Hepatocyte (in vitro differentiated cells): Measurements from ENCODE around the gene PDE4D.

ENCODE experiments used
- EZH2 ChIP-seq: fragments of 200-600 bp; sonication (generic); IDR thresholded peaks from 2 replicates; pipeline ENCODE4 v1.6.1; 2016; ENCODE audit warnings: antibody characterized with exemption, mild to moderate bottlenecking, borderline replicate concordance
- TF ChIP-seq, protein P1 (sequence below): fragments of 200-600 bp; sonication (generic); IDR thresholded peaks from 2 replicates; pipeline ENCODE4 v1.5.1; 2016; ENCODE audit warnings: antibody characterized with exemption, mild to moderate bottlenecking; ENCODE audit not compliant: poor library complexity

DNA sequence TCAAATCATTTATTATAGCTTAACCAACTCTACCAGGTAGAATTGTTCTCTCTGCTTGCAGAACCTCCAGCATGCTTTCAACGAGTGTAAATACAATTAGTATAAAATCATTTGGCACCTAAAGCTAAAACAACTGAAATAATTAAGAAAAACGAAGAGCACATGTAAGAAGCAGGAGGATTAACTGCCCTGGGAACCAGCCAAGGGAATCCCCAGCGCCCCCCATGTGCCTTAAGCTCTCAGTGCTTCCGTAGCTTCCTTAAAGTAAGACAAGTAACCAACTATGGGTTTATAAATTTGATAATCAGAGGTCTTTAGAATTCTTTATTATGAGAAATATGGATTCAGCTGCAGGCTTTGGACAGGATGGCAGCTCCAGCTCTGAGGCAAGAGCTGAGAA is 908.2 kb downstream of the PDE4D start:
- TF ChIP-seq, protein P1, sequence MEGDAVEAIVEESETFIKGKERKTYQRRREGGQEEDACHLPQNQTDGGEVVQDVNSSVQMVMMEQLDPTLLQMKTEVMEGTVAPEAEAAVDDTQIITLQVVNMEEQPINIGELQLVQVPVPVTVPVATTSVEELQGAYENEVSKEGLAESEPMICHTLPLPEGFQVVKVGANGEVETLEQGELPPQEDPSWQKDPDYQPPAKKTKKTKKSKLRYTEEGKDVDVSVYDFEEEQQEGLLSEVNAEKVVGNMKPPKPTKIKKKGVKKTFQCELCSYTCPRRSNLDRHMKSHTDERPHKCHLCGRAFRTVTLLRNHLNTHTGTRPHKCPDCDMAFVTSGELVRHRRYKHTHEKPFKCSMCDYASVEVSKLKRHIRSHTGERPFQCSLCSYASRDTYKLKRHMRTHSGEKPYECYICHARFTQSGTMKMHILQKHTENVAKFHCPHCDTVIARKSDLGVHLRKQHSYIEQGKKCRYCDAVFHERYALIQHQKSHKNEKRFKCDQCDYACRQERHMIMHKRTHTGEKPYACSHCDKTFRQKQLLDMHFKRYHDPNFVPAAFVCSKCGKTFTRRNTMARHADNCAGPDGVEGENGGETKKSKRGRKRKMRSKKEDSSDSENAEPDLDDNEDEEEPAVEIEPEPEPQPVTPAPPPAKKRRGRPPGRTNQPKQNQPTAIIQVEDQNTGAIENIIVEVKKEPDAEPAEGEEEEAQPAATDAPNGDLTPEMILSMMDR = no peak
- TF ChIP-seq EZH2 = no peak
